Colonic mucosa (tissue), 4 donors: ENCODE results near the gene RCOR2. TPM values are rescaled to one million over a fixed set of nuclear protein-coding genes. Genes with fewer than 3 reads are reported as not detected.

Experiments
- DNase-seq: peaks from one replicate; pipeline ENCODE4 v3.0.0-alpha.2; 2020
- H3K27ac ChIP-seq: fragments of 200-600 bp; one replicate; pipeline ENCODE4 v1.8.0; 2021
- H3K27me3 ChIP-seq: fragments of 200-600 bp; one replicate; pipeline ENCODE4 v1.8.0; 2021
- H3K36me3 ChIP-seq: fragments of 200-600 bp; one replicate; pipeline ENCODE4 v1.8.0; 2021
- H3K4me1 ChIP-seq: fragments of 200-600 bp; one replicate; pipeline ENCODE4 v1.8.0; 2021; ENCODE audit warnings: mild to moderate bottlenecking
- H3K4me3 ChIP-seq: fragments of 200-600 bp; one replicate; pipeline ENCODE4 v1.8.0; 2021
- H3K9ac ChIP-seq, 2 donors: one replicate each; pipeline ENCODE4 v1.7.0; 2013; ENCODE audit warnings: control low read depth in 2 of 2, low read depth in 2 of 2, low read length in 2 of 2
- H3K9me3 ChIP-seq: fragments of 200-600 bp; one replicate; pipeline ENCODE4 v1.8.0; 2021
- intact Hi-C: fragments of 100-400 bp; cut with DNase I; formaldehyde crosslinking; loops from one replicate; pipeline ENCODE4 v1.14.1; 2022
- total RNA-seq, 2 donors: library from RNA; stranded (reverse); fragmentation: NEBNext Ultra II Directional in 1 of 2; extraction: Animal tissue kit (Norgen Biotek cat#: 25700) in 1 of 2; gene quantifications; one replicate each; pipeline ENCODE4 v1.2.1, GENCODE V29; 2021
- TF ChIP-seq, protein P1 (sequence below): fragments of 200-600 bp; IDR thresholded peaks from one replicate; pipeline ENCODE4 v1.8.0; 2022; ENCODE audit warnings: antibody characterized with exemption, mild to moderate bottlenecking
- donor health status: healthy.
- donor health status: DM: no; HTN: no; CAD: no.
- donor health status: DM: no; HTN: no; CAD: no.

RCOR2 gene
- total RNA-seq, 2 donors from 2014 or later: 4.8 to 5.2 TPM

DNA sequence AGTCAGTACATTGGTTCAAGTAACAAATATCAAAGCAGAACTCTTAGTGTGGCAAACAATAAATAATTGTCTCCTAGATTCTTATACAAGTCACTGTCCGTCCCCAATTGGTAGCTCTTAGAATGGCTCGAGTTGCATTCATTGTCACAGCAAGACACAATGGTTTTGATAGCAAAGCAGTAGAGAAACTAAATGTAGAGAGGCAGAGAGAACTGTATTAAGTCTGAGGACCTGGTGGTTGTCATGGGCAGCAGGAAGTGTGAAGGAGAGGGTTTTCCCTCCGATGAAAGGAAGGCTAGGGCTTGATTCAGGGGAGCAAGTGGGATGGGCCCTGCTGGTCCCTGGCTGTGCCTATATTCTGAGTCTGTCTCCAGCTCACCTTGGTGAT is 36.6 kb downstream of the RCOR2 start:
- Histone ChIP-seq H3K4me3 (no peak overlapping the region), H3K4me1 (peaks cover 14% of the 10 kb centered on the region), H3K36me3 (no peaks in the 10 kb centered on the region), H3K9me3 (no peaks in the 10 kb centered on the region), H3K27me3 (no peaks in the 10 kb centered on the region), H3K27ac (no peak overlapping the region), H3K9ac (peak overlapping the region in 1 of 2 donors; percentile 7)
- DNase-seq: no peak
- TF ChIP-seq, protein P1, sequence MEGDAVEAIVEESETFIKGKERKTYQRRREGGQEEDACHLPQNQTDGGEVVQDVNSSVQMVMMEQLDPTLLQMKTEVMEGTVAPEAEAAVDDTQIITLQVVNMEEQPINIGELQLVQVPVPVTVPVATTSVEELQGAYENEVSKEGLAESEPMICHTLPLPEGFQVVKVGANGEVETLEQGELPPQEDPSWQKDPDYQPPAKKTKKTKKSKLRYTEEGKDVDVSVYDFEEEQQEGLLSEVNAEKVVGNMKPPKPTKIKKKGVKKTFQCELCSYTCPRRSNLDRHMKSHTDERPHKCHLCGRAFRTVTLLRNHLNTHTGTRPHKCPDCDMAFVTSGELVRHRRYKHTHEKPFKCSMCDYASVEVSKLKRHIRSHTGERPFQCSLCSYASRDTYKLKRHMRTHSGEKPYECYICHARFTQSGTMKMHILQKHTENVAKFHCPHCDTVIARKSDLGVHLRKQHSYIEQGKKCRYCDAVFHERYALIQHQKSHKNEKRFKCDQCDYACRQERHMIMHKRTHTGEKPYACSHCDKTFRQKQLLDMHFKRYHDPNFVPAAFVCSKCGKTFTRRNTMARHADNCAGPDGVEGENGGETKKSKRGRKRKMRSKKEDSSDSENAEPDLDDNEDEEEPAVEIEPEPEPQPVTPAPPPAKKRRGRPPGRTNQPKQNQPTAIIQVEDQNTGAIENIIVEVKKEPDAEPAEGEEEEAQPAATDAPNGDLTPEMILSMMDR: no peak
- intact Hi-C loops: no loop called here

GRCh38 chr11:63879598-63880402 is 37.2 kb downstream of the RCOR2 start:
- TF ChIP-seq, protein P1: no peak
- Histone ChIP-seq H3K9me3 (no peaks in the 10 kb centered on the region), H3K36me3 (no peaks in the 10 kb centered on the region), H3K27ac (peak overlapping the region; percentile 42), H3K27me3 (no peaks in the 10 kb centered on the region), H3K9ac (peak overlapping the region in 1 of 2 donors; percentile 7), H3K4me3 (no peak overlapping the region), H3K4me1 (peaks cover 14% of the 10 kb centered on the region)
- DNase-seq: no peak
- intact Hi-C loops: no loop called here

- Histone ChIP-seq H3K27ac (no peak overlapping the region), H3K4me1 (peaks cover 18% of the 10 kb centered on the region), H3K27me3 (no peaks in the 10 kb centered on the region), H3K9me3 (no peaks in the 10 kb centered on the region), H3K4me3 (no peak overlapping the region), H3K9ac (no peak overlapping the region), H3K36me3 (no peaks in the 10 kb centered on the region)
- intact Hi-C loops: no loop called here
- no peak for DNase-seq
- TF ChIP-seq, protein P1: no peak
These were observed 39.2 kb downstream of the RCOR2 start for GRCh38 chr11:63877658-63878241.

DNA sequence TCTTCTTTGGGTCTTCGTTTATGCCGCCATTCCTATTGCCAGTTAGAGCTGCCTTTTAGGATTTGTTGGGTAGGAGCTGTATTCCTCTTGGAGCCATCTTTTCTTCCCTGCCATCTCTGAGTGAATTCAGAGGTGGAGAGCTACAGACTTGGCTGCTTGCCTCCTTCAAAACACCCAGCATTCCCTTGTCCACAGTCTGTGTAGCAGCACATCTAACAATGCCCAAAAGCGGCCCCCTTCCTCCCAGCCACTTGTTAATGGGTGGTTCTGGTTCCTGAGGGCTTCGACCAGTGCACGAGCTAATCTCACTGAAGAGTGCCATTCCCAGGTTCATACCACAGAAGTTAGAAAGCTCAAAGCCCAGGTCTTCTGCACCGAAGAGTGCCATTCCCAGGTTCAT is 40.3 kb downstream of the RCOR2 start:
- peaks cover 18% of the 10 kb centered on the region for H3K4me1 ChIP-seq
- no peak overlapping the region for H3K27ac ChIP-seq
- H3K27me3 ChIP-seq: no peaks in the 10 kb centered on the region
- no peak overlapping the region for H3K4me3 ChIP-seq
- no peaks in the 10 kb centered on the region for H3K9me3 ChIP-seq
- TF ChIP-seq, protein P1: no peak
- no peak for DNase-seq
- intact Hi-C loops: no loop called here
- no peak overlapping the region for H3K9ac ChIP-seq
- H3K36me3 ChIP-seq: no peaks in the 10 kb centered on the region

DNA sequence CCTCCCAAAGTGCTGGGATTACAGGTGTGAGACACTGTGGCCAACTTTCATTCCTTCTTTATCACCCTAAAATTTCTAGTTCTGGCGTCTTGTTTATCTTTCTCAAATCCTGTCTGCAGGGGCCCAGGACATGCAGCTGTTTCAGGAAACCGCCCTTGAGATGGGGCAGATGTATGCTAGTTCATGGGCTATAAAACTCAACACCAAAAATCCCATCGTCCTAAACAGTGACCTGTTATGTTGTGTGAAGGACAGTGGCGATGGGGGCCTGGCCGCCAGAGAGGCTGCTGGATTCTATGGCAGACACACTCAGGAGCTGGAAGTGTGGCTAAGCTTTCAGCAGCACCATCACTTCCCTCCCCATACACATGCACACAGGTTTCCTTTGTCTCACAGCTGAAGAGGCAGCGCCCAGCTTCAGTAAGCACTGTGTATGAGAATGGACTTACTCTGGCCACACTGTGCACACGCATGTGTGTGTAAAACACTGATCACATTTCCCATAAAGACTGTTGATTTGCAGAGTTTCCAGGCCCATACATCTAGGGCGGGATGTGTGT is 41.4 kb downstream of the RCOR2 start:
- no peak for DNase-seq
- intact Hi-C loops: no loop called here
- Histone ChIP-seq H3K9me3 (no peaks in the 10 kb centered on the region), H3K4me1 (peaks cover 18% of the 10 kb centered on the region), H3K27ac (no peak overlapping the region), H3K4me3 (no peak overlapping the region), H3K9ac (no peak overlapping the region), H3K36me3 (no peaks in the 10 kb centered on the region), H3K27me3 (no peaks in the 10 kb centered on the region)
- TF ChIP-seq, protein P1: no peak
